HepG2 (cell line): ENCODE data around the gene ALOX5AP. TPM values are rescaled to one million over a fixed set of nuclear protein-coding genes. Genes with fewer than 3 reads are reported as not detected.
A peak's percentile ranks its signal among the peaks of the same experiment; 100 is the strongest.

Experiments
- CHCHD3 ChIP-seq: sonication (generic); formaldehyde crosslinking; IDR thresholded peaks from 2 replicates; pipeline ENCODE4 v1.8.0; 2022; ENCODE audit warnings: mild to moderate bottlenecking, missing genetic modification reagents, moderate library complexity
- FOSL2 ChIP-seq: sonication (generic); formaldehyde crosslinking; IDR thresholded peaks from 2 replicates; pipeline ENCODE4 v1.4.0; 2020; ENCODE audit warnings: missing genetic modification reagents
- FOXM1 ChIP-seq: sonication (generic); formaldehyde crosslinking; IDR thresholded peaks from 2 replicates; pipeline ENCODE4 v1.5.0; 2020; ENCODE audit warnings: missing genetic modification reagents
- NR2C2 ChIP-seq: sonication (generic); formaldehyde crosslinking; IDR thresholded peaks from 2 replicates; pipeline ENCODE4 v1.4.0; 2020; ENCODE audit warnings: missing genetic modification reagents, mild to moderate bottlenecking, moderate library complexity, borderline replicate concordance
- PHF20 ChIP-seq: sonication (generic); formaldehyde crosslinking; IDR thresholded peaks from 2 replicates; pipeline ENCODE4 v1.5.0; 2020; ENCODE audit warnings: mild to moderate bottlenecking, missing genetic modification reagents
- SATB2 ChIP-seq: sonication (generic); formaldehyde crosslinking; IDR thresholded peaks from 2 replicates; pipeline ENCODE4 v1.5.0; 2020; ENCODE audit warnings: missing genetic modification reagents
- SETDB1 ChIP-seq: sonication (generic); formaldehyde crosslinking; IDR thresholded peaks from 2 replicates; pipeline ENCODE4 v1.5.1; 2020; ENCODE audit warnings: missing genetic modification reagents, mild to moderate bottlenecking, borderline replicate concordance
- SSRP1 ChIP-seq: IDR thresholded peaks from 2 replicates; pipeline ENCODE4 v1.6.1; 2016; ENCODE audit warnings: control low read depth
- TERF1 ChIP-seq: sonication (generic); formaldehyde crosslinking; IDR thresholded peaks from 2 replicates; pipeline ENCODE4 v1.8.0; 2022; ENCODE audit warnings: mild to moderate bottlenecking, missing genetic modification reagents, moderate library complexity
- ZBTB40 ChIP-seq, 2 experiments: fragments of 450-650 bp in 1 of 2; sonication (generic) in 1 of 2; formaldehyde crosslinking in 1 of 2; IDR thresholded peaks; 2 replicates each; pipeline versions ENCODE4 v1.6.1 to v1.8.0; 2016 to 2022; ENCODE audit warnings: antibody characterized with exemption in 1 of 2, mild to moderate bottlenecking in 1 of 2, missing genetic modification reagents in 1 of 2
- ZFP62 ChIP-seq: sonication (generic); formaldehyde crosslinking; IDR thresholded peaks from 2 replicates; pipeline ENCODE4 v1.4.0; 2020; ENCODE audit warnings: missing genetic modification reagents
- ZNF142 ChIP-seq: sonication (generic); formaldehyde crosslinking; IDR thresholded peaks from 2 replicates; pipeline ENCODE4 v1.4.0; 2020; ENCODE audit warnings: missing genetic modification reagents
- ZNF350 ChIP-seq: sonication (generic); formaldehyde crosslinking; IDR thresholded peaks from 2 replicates; pipeline ENCODE4 v1.4.0; 2020; ENCODE audit warnings: mild to moderate bottlenecking, low read depth, missing genetic modification reagents, borderline replicate concordance
- ZNF598 ChIP-seq: sonication (generic); formaldehyde crosslinking; IDR thresholded peaks from 2 replicates; pipeline ENCODE4 v1.5.1; 2020; ENCODE audit warnings: mild to moderate bottlenecking, missing genetic modification reagents, borderline replicate concordance
- polyA plus RNA-seq, 8 experiments: library from polyadenylated mRNA; depleted of rRNA in 3 of 8; stranded (reverse) in 7 of 8; unstranded in 1 of 8; fragments of >200 nt; fragmentation: Illumina TruSeq in 4 of 8; extraction: Trizol in 4 of 8; gene quantifications; 2 replicates each; pipeline versions ENCODE4 v1.2.1 to v1.2.3, GENCODE V29; 2011 to 2016; ENCODE audit warnings: low read depth in 4 of 8, missing spikeins in 1 of 8, mixed read lengths in 1 of 8; ENCODE audit not compliant: insufficient read depth in 1 of 8
- total RNA-seq, 5 experiments: library from RNA; depleted of rRNA; stranded (reverse); fragments of >200 nt; fragmentation: Illumina TruSeq; extraction: Trizol; gene quantifications; 2 replicates each; pipeline ENCODE4 v1.2.3, GENCODE V29; 2016; ENCODE audit warnings: low read depth in 1 of 5

The ALOX5AP gene
- total and polyA plus RNA-seq, 2 of the 13 experiments (the other 11 are each of a cell fraction or from before 2014, with no cell fraction given) = 0.97 to 1.2 TPM

- TF ChIP-seq ZNF350 = peak; percentile 33; the same call in 1 of the 2 replicates
- no peak for TF ChIP-seq ZNF598 (CRISPR knock-in tag)
- TF ChIP-seq FOSL2 = peak; percentile 48; the same call in 1 of the 2 replicates
- TF ChIP-seq FOXM1 (CRISPR knock-in tag) = no peak
- no peak for TF ChIP-seq ZNF142
- TF ChIP-seq SSRP1 (CRISPR knock-in tag) = no peak
- no peak for TF ChIP-seq ZBTB40 (IDR thresholded peaks at IDR 0.05)
- TF ChIP-seq ZBTB40 (CRISPR knock-in tag; IDR thresholded peaks at IDR 0.05) = no peak
- no peak for TF ChIP-seq SETDB1 (CRISPR knock-in tag)
- peak; percentile 55 for TF ChIP-seq NR2C2 (CRISPR knock-in tag)
- no peak for TF ChIP-seq CHCHD3 (CRISPR knock-in tag)
- TF ChIP-seq SATB2 (CRISPR knock-in tag) = no peak
- TF ChIP-seq PHF20 (CRISPR knock-in tag) = 0 out of 2 replicates have a peak, but pooled peaks have one; percentile 22
- no peak for TF ChIP-seq TERF1 (CRISPR knock-in tag)
- TF ChIP-seq ZFP62 (CRISPR knock-in tag) = no peak
Measured at GRCh38 chr13:30805132-30805537, 69.8 kb downstream of the ALOX5AP start (continued).
